SU-DHL-6 (cell line): ENCODE measurements around the gene CAMK4.

Source experiments
- H2AFZ ChIP-seq: fragments of 200-600 bp; sonication (generic); 2 replicates; pipeline ENCODE4 v1.6.1; 2014; ENCODE audit warnings: low read depth, mild to moderate bottlenecking, moderate library complexity, mixed read lengths, antibody characterized with exemption, low read length; ENCODE audit not compliant: severe bottlenecking
- H3F3A ChIP-seq: fragments of 200-600 bp; shearing (Covaris generic); 2 replicates; pipeline ENCODE4 v1.6.0; 2016; ENCODE audit warnings: antibody characterized with exemption, mild to moderate bottlenecking; ENCODE audit not compliant: insufficient read depth
- H3K27ac ChIP-seq: fragments of 200-600 bp; sonication (generic); 2 replicates; pipeline ENCODE4 v1.5.1; 2016; ENCODE audit warnings: low read depth, mild to moderate bottlenecking, low read length, moderate library complexity, mixed read lengths
- H3K27me3 ChIP-seq: fragments of 200-600 bp; sonication (generic), shearing (Covaris generic); 2 replicates; pipeline ENCODE4 v1.6.0; 2014; ENCODE audit warnings: mild to moderate bottlenecking, low read length
- H3K36me3 ChIP-seq: fragments of 200-600 bp; sonication (generic); 2 replicates; pipeline ENCODE4 v1.6.1; 2014; ENCODE audit warnings: mild to moderate bottlenecking, low read length, mixed read lengths
- H3K4me2 ChIP-seq: fragments of 300-600, 200-600 bp; shearing (Covaris generic), sonication (generic); 2 replicates; pipeline ENCODE4 v1.6.0; 2014; ENCODE audit warnings: low read length, low read depth, mild to moderate bottlenecking; ENCODE audit not compliant: poor library complexity, severe bottlenecking
- H3K4me3 ChIP-seq: fragments of 200-600 bp; sonication (generic); 2 replicates; pipeline ENCODE4 v1.5.1; 2014; ENCODE audit warnings: antibody characterized with exemption, low read length, mild to moderate bottlenecking, mixed read lengths; ENCODE audit not compliant: insufficient read depth, poor library complexity, severe bottlenecking
- H3K79me2 ChIP-seq: fragments of 200-600 bp; sonication (generic); 2 replicates; pipeline ENCODE4 v1.6.1; 2014; ENCODE audit warnings: mild to moderate bottlenecking, low read length, moderate library complexity; ENCODE audit not compliant: insufficient read depth
- H3K9ac ChIP-seq: fragments of 200-600 bp; sonication (generic); 2 replicates; pipeline ENCODE4 v1.7.0; 2014; ENCODE audit warnings: mild to moderate bottlenecking, low read length
- H3K9me2 ChIP-seq: fragments of 200-600 bp; sonication (generic); replicated peaks from 2 replicates; pipeline ENCODE4 v1.6.1; 2014; ENCODE audit warnings: low read length; ENCODE audit not compliant: insufficient read depth
- H3K9me3 ChIP-seq: fragments of 200-600 bp; sonication (generic); 2 replicates; pipeline ENCODE4 v1.6.1; 2014; ENCODE audit warnings: low read length, mixed read lengths; ENCODE audit not compliant: insufficient read depth
- H4K20me1 ChIP-seq: fragments of 200-600 bp; sonication (generic); 2 replicates; pipeline ENCODE4 v1.6.1; 2014; ENCODE audit warnings: low read depth, mild to moderate bottlenecking, antibody characterized with exemption, low read length, moderate library complexity, mixed read lengths
- CTCF ChIP-seq: fragments of 200-600 bp; sonication (generic); IDR thresholded peaks from one replicate; pipeline ENCODE4 v1.5.1; 2017; ENCODE audit warnings: antibody characterized with exemption, mild to moderate bottlenecking, low read length, moderate library complexity; ENCODE audit not compliant: insufficient read depth, poor library complexity, severe bottlenecking
- EZH2phosphoT487 ChIP-seq: fragments of 200-600 bp; sonication (generic), shearing (Covaris generic); conservative IDR thresholded peaks from 2 replicates; pipeline ENCODE4 v1.6.1; 2018; ENCODE audit warnings: mild to moderate bottlenecking, antibody characterized with exemption, low read length, moderate library complexity, mixed read lengths

CAMK4 gene

GRCh38 chr5:111236995-111237394, 12.8 kb downstream of the CAMK4 start:
- H3K79me2 ChIP-seq = no peaks in the 10 kb centered on the region
- no peak overlapping the region for H3K4me3 ChIP-seq
- H3F3A ChIP-seq = no peaks in the 10 kb centered on the region
- H3K9ac ChIP-seq = no peak overlapping the region
- H3K36me3 ChIP-seq = no peaks in the 10 kb centered on the region
- H3K4me2 ChIP-seq = no peak overlapping the region
- H2AFZ ChIP-seq = no peak overlapping the region
- no peaks in the 10 kb centered on the region for H3K9me2 ChIP-seq
- no peaks in the 10 kb centered on the region for H3K27me3 ChIP-seq
- H4K20me1 ChIP-seq = no peaks in the 10 kb centered on the region
- TF ChIP-seq CTCF (no peak), EZH2phosphoT487 (no peak)
- H3K27ac ChIP-seq = no peak overlapping the region
- H3K9me3 ChIP-seq = no peaks in the 10 kb centered on the region

GRCh38 chr5:111237470-111237869, 13.3 kb downstream of the CAMK4 start:
- Histone ChIP-seq H4K20me1 (no peaks in the 10 kb centered on the region), H3K9me2 (no peaks in the 10 kb centered on the region), H3K27ac (no peak overlapping the region), H3K27me3 (no peaks in the 10 kb centered on the region), H3K9ac (no peak overlapping the region), H2AFZ (no peak overlapping the region), H3K36me3 (no peaks in the 10 kb centered on the region), H3F3A (no peaks in the 10 kb centered on the region), H3K4me2 (no peak overlapping the region), H3K4me3 (no peak overlapping the region), H3K9me3 (no peaks in the 10 kb centered on the region), H3K79me2 (no peaks in the 10 kb centered on the region)
- no peak for TF ChIP-seq EZH2phosphoT487
- TF ChIP-seq CTCF = no peak

GRCh38 chr5:111238431-111239225, 14.4 kb downstream of the CAMK4 start:
- H3K9me3 ChIP-seq = no peaks in the 10 kb centered on the region
- no peaks in the 10 kb centered on the region for H3K36me3 ChIP-seq
- H2AFZ ChIP-seq = no peak overlapping the region
- no peak overlapping the region for H3K9ac ChIP-seq
- H3F3A ChIP-seq = no peaks in the 10 kb centered on the region
- H4K20me1 ChIP-seq = no peaks in the 10 kb centered on the region
- no peak overlapping the region for H3K27ac ChIP-seq
- H3K79me2 ChIP-seq = no peaks in the 10 kb centered on the region
- H3K27me3 ChIP-seq = no peaks in the 10 kb centered on the region
- no peak overlapping the region for H3K4me3 ChIP-seq
- no peak overlapping the region for H3K4me2 ChIP-seq
- TF ChIP-seq CTCF (no peak), EZH2phosphoT487 (no peak)
- H3K9me2 ChIP-seq = no peaks in the 10 kb centered on the region
